Cardiac muscle cell (in vitro differentiated cells and primary cell): ENCODE data around the gene ANO1. TPM values are rescaled to one million over a fixed set of nuclear protein-coding genes. Genes with fewer than 3 reads are reported as not detected.

Source experiments
- DNase-seq, 2 donors: peaks; one replicate each; pipeline versions ENCODE4 v3.0.0 to v3.0.0-alpha.2; 2010 to 2017; ENCODE audit warnings: low read depth in 1 of 2, low spot score in 1 of 2
- H3K27ac ChIP-seq: fragments of 200-600 bp; sonication (generic); 2 replicates; pipeline ENCODE4 v1.5.1; 2016
- H3K27me3 ChIP-seq: fragments of 200-600 bp; sonication (generic); 2 replicates; pipeline ENCODE4 v1.6.0; 2016; ENCODE audit warnings: control low read depth
- H3K36me3 ChIP-seq: fragments of 200-600 bp; sonication (generic); 2 replicates; pipeline ENCODE4 v1.5.1; 2016; ENCODE audit warnings: control low read depth
- H3K4me1 ChIP-seq: fragments of 200-600 bp; sonication (generic); 2 replicates; pipeline ENCODE4 v1.8.1; 2017; ENCODE audit warnings: low read depth, mild to moderate bottlenecking, mixed run types
- H3K4me3 ChIP-seq: fragments of 200-600 bp; sonication (generic); 2 replicates; pipeline ENCODE4 v1.5.1; 2016; ENCODE audit warnings: mild to moderate bottlenecking
- H3K9me3 ChIP-seq: fragments of 200-600 bp; sonication (generic); 2 replicates; pipeline ENCODE4 v1.5.1; 2017; ENCODE audit warnings: low read depth, mild to moderate bottlenecking, control low read depth
- polyA plus RNA-seq: library from polyadenylated mRNA; unstranded; fragments of >200 nt; fragmentation: Nextera tagmentation; extraction: Ambion mirVana; gene quantifications from 2 replicates; pipeline ENCODE4 v1.2.1, GENCODE V29; 2016
- total RNA-seq: library from RNA; depleted of rRNA; stranded (reverse); fragments of >200 nt; gene quantifications from 2 replicates; pipeline ENCODE4 v1.2.3, GENCODE V29; 2016
- TF ChIP-seq, protein P1 (sequence below): IDR thresholded peaks from 2 replicates; pipeline ENCODE4 v1.5.1; 2012; ENCODE audit warnings: low read depth, mild to moderate bottlenecking, low read length

The ANO1 gene
- total and polyA plus RNA-seq, 2 experiments from 2014 or later: 0.09 to 0.86 TPM

DNA sequence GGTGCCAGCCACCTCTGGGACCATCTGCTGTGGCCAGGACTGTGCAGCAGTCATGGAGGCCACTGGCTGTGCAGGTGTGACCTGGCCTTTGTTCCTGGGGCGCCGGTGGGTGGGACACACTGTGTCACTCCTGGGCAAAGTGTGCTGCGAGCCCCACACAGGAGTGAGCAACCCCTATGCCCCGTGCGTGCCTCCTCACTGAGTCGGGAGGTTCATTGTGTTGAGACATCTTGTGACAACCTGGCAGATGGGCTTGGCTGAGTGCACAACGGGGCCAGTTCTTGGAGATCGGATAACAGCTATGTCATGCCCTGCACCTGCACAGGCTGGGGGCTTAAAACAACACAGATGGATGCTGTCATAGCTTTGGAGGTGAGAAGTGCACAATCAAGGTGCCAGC, 13.5 kb downstream of the ANO1 start:
- H3K27me3 ChIP-seq: no peaks in the 10 kb centered on the region
- no peaks in the 10 kb centered on the region for H3K36me3 ChIP-seq
- no peak for DNase-seq
- H3K27ac ChIP-seq: no peak overlapping the region
- no peaks in the 10 kb centered on the region for H3K9me3 ChIP-seq
- H3K4me3 ChIP-seq: no peak overlapping the region
- peaks cover 8% of the 10 kb centered on the region for H3K4me1 ChIP-seq
- TF ChIP-seq, protein P1, sequence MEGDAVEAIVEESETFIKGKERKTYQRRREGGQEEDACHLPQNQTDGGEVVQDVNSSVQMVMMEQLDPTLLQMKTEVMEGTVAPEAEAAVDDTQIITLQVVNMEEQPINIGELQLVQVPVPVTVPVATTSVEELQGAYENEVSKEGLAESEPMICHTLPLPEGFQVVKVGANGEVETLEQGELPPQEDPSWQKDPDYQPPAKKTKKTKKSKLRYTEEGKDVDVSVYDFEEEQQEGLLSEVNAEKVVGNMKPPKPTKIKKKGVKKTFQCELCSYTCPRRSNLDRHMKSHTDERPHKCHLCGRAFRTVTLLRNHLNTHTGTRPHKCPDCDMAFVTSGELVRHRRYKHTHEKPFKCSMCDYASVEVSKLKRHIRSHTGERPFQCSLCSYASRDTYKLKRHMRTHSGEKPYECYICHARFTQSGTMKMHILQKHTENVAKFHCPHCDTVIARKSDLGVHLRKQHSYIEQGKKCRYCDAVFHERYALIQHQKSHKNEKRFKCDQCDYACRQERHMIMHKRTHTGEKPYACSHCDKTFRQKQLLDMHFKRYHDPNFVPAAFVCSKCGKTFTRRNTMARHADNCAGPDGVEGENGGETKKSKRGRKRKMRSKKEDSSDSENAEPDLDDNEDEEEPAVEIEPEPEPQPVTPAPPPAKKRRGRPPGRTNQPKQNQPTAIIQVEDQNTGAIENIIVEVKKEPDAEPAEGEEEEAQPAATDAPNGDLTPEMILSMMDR: no peak

DNA sequence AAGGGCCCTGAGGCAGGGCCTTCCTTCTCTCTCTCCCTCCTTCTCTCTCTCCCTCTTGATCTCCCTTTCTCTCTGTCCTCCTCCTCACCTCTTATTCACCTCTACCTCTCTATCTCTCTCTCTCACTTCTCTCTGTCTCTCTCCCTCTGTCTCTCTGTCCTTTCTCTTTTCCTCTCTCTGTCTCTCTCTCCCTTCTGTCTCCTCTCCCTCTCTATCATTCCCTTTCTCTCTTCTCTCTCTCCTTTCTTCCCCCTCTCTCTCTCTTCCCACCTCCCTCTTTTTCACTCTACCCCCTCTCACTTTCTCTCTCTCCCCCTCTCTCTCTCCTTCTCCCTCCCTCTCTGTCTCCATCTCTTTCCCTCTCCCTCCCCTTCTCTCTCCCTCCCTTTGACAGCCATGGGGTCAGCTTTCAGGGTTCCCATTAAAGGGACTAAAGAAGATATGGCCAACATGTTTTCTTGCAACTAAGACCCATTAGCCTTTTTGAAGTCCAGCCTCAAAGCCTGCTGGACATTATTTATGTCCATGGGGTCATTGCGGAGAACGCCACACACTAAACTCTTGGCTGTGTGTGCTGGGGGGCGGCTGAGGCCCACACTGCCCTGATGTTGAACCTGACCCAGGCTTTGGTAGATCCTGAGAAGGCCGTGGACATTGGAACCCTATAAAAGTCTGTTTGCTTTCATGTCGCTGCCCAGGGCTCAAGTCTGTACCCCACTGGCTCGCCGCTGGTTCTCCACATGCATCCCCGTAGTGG, 15.0 kb downstream of the ANO1 start:
- no peaks in the 10 kb centered on the region for H3K36me3 ChIP-seq
- H3K4me1 ChIP-seq: peaks cover 8% of the 10 kb centered on the region
- no peaks in the 10 kb centered on the region for H3K27me3 ChIP-seq
- no peaks in the 10 kb centered on the region for H3K9me3 ChIP-seq
- no peak overlapping the region for H3K4me3 ChIP-seq
- TF ChIP-seq, protein P1: no peak
- DNase-seq: no peak
- no peak overlapping the region for H3K27ac ChIP-seq

DNA sequence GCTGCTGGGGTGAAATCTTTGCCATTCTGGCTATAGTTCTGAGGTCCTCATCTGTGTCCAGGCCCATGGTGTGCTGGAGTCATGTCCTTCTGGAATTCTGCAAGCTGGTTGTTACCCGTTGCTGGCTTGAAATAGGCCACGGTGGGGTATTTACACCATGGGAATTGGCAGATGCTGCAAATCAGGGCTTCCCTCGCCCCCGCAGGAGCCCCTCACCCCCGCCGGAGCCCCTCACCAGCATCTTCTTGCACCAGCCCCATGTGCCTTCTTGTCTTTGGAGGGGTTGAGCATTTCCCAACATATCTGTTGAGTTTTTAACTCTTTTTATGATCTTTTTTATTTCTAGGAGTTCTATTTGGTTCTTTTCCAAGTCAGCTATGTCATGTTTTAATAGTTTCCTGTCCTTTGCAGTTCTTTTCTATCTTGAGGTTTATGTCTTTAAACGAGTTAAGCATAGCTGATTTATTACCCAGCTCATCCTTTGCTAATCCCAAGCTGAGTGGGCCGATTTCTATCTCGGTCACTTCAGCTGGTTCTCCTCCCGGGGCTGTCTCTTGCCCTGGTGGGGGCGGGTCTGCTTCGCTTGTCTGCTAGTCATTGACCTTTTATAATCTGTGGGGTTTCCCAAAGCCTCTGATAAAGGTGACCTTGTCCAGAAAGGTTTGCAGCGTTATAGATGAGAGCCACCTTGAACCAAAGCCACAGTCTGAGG, 17.6 kb downstream of the ANO1 start:
- DNase-seq: no peak
- Histone ChIP-seq H3K4me1 (peaks cover 4% of the 10 kb centered on the region), H3K27ac (no peak overlapping the region), H3K27me3 (no peaks in the 10 kb centered on the region), H3K36me3 (no peaks in the 10 kb centered on the region), H3K9me3 (no peaks in the 10 kb centered on the region), H3K4me3 (no peak overlapping the region)
- TF ChIP-seq, protein P1: no peak

DNA sequence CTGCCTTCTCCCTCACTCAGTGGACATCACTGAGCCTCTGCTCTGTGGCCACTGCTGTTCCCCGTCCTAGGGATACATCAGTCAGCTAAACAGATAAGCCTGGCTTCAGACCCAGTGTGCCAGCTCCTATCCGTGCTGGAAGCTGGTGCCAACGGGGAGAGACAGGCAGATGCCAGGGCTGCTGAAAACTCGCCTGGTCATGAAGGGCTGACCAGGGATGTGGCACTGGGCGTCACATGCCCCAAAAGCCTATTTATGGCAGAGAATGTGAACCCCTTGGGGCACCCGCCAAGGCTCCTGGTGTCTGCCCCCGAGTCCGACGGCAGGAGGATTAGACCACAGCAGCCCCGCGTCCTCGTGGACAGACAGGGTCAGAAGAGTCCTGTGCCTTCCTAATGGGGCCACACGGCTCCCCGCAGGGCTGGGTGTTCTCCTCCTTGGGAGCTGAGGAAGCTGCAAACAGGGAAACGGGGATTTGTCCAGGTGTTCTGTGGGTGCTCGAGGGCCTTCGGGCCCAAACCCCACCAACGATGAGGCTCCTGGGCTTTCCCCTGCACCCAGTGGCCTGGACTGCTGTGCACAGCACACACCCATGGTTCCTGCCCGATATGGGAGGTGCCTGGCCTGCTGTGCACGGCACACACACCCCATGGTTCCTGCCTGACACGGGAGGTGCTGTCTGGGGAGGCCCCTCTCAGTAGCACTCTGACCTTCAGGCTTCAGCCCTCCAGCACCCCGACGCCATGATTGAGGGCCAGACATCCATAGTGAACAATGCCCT, 19.9 kb downstream of the ANO1 start:
- no peak for DNase-seq
- Histone ChIP-seq H3K4me3 (no peak overlapping the region), H3K27ac (no peak overlapping the region), H3K36me3 (no peaks in the 10 kb centered on the region), H3K4me1 (no peaks in the 10 kb centered on the region), H3K27me3 (no peaks in the 10 kb centered on the region), H3K9me3 (no peaks in the 10 kb centered on the region)
- TF ChIP-seq, protein P1: no peak

DNA sequence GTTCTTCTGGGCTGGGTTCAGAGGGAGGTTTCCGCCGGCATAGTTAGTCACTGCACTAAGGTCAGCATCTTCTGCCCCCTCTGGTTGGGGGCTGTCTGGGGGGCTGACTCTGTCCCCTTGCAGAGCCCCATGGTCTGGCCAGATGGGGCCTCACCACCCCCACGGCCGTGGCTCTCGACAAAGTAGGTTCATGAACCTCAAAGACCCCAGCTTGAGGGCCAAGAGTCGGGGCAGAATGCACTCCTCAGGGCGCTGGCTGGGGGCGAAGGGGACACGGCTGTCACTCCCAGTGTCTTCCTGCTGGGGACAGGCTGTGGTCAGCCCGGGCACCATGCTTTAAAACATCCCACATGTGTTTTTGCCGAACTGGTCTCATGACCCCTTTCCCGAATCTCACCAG, 20.8 kb downstream of the ANO1 start:
- H3K9me3 ChIP-seq: no peaks in the 10 kb centered on the region
- TF ChIP-seq, protein P1: no peak
- no peaks in the 10 kb centered on the region for H3K4me1 ChIP-seq
- no peaks in the 10 kb centered on the region for H3K27me3 ChIP-seq
- no peak overlapping the region for H3K4me3 ChIP-seq
- H3K36me3 ChIP-seq: no peaks in the 10 kb centered on the region
- H3K27ac ChIP-seq: no peak overlapping the region
- no peak for DNase-seq
